ENCODE data around the gene PPP1R1B.
A peak's percentile ranks its signal among the peaks of the same experiment; 100 is the strongest.

DNA sequence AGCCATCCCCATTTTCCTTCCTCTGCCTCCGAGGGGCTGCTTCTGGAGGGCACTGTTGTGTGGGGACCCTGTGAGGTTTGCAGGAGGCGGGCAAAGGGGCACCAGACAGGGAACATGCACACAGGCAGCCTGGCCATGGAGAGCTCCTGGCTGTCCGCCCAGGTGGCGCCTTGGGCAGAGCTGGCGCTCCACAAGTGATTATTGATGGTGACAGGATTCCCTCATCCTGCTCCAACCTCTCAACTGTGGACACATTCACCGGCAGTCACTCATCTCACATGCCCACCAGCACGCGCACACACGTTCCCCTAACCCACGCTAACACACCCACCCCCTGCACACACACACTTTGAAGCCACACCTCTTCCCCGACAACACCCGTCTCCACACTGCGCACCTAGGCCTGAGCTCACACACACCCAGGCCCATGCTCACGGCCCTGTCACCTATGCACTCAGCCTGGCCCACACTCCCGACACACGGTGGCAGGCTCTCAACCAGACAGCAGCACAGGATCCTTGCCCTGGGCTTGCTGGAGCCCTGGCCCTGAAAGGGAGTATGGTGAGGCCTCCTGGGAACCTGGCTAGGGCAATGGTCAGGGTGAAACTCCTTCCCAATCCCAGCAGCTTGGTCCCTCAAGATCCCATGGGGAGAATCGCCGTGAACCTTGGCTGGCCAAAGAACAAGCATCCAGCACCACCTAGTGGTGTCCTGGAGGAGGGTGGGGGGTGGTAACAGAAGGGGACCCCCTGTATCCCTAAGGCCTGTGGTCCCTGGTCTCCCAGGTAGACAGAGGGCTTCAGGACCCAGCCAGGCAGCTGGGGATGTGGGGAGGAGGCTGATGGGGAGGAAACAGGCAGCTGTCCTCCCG lies 45.1 kb downstream of the PPP1R1B start:
- TF ChIP-seq TBP (optimal IDR thresholded peaks at IDR 0.05; ENCODE audit: low read depth, low read length) (no peak), ZNF263 (CRISPR knock-in tag; IDR thresholded peaks at IDR 0.05; ENCODE audit: borderline replicate concordance) (no peak), FOXA3 (CRISPR knock-in tag; conservative IDR thresholded peaks at IDR 0.05 in 1 of 2, IDR thresholded peaks at IDR 0.05 in 1 of 2) (no peak), CXXC5 (CRISPR knock-in tag; IDR thresholded peaks at IDR 0.05) (no peak), HDGF (IDR thresholded peaks at IDR 0.05) (peak; percentile 47; the same call in 1 of the 2 replicates), KDM1A (IDR thresholded peaks at IDR 0.05) (no peak), HLTF (IDR thresholded peaks at IDR 0.05) (no peak), GABPA (tag; conservative IDR thresholded peaks at IDR 0.05; ENCODE audit: low read depth) (no peak)
- TF ChIP-seq, protein P1, sequence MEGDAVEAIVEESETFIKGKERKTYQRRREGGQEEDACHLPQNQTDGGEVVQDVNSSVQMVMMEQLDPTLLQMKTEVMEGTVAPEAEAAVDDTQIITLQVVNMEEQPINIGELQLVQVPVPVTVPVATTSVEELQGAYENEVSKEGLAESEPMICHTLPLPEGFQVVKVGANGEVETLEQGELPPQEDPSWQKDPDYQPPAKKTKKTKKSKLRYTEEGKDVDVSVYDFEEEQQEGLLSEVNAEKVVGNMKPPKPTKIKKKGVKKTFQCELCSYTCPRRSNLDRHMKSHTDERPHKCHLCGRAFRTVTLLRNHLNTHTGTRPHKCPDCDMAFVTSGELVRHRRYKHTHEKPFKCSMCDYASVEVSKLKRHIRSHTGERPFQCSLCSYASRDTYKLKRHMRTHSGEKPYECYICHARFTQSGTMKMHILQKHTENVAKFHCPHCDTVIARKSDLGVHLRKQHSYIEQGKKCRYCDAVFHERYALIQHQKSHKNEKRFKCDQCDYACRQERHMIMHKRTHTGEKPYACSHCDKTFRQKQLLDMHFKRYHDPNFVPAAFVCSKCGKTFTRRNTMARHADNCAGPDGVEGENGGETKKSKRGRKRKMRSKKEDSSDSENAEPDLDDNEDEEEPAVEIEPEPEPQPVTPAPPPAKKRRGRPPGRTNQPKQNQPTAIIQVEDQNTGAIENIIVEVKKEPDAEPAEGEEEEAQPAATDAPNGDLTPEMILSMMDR (IDR thresholded peaks at IDR 0.05 in 2 of 3, conservative IDR thresholded peaks at IDR 0.05 in 1 of 3; ENCODE audit: insufficient read depth in 2 of 3, low read depth in 1 of 3, low read length in 3 of 3), result peak; percentile 85 to 91 (median 85)
- TF ChIP-seq, protein P2, sequence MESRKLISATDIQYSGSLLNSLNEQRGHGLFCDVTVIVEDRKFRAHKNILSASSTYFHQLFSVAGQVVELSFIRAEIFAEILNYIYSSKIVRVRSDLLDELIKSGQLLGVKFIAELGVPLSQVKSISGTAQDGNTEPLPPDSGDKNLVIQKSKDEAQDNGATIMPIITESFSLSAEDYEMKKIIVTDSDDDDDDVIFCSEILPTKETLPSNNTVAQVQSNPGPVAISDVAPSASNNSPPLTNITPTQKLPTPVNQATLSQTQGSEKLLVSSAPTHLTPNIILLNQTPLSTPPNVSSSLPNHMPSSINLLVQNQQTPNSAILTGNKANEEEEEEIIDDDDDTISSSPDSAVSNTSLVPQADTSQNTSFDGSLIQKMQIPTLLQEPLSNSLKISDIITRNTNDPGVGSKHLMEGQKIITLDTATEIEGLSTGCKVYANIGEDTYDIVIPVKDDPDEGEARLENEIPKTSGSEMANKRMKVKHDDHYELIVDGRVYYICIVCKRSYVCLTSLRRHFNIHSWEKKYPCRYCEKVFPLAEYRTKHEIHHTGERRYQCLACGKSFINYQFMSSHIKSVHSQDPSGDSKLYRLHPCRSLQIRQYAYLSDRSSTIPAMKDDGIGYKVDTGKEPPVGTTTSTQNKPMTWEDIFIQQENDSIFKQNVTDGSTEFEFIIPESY (CRISPR knock-in tag; IDR thresholded peaks at IDR 0.05), result no peak
- TF ChIP-seq, protein P3, sequence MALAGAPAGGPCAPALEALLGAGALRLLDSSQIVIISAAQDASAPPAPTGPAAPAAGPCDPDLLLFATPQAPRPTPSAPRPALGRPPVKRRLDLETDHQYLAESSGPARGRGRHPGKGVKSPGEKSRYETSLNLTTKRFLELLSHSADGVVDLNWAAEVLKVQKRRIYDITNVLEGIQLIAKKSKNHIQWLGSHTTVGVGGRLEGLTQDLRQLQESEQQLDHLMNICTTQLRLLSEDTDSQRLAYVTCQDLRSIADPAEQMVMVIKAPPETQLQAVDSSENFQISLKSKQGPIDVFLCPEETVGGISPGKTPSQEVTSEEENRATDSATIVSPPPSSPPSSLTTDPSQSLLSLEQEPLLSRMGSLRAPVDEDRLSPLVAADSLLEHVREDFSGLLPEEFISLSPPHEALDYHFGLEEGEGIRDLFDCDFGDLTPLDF (CRISPR knock-in tag; IDR thresholded peaks at IDR 0.05), result no peak
- TF ChIP-seq, protein P4, sequence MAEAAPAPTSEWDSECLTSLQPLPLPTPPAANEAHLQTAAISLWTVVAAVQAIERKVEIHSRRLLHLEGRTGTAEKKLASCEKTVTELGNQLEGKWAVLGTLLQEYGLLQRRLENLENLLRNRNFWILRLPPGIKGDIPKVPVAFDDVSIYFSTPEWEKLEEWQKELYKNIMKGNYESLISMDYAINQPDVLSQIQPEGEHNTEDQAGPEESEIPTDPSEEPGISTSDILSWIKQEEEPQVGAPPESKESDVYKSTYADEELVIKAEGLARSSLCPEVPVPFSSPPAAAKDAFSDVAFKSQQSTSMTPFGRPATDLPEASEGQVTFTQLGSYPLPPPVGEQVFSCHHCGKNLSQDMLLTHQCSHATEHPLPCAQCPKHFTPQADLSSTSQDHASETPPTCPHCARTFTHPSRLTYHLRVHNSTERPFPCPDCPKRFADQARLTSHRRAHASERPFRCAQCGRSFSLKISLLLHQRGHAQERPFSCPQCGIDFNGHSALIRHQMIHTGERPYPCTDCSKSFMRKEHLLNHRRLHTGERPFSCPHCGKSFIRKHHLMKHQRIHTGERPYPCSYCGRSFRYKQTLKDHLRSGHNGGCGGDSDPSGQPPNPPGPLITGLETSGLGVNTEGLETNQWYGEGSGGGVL (CRISPR knock-in tag; IDR thresholded peaks at IDR 0.05), result no peak
